HG03097 (cell line): Measurements from ENCODE around the gene SLC29A2.
"Not testable (repeated sequence)": the region's sequence is repeated elsewhere in the genome, so short reads cannot be mapped to it uniquely, and the experiment has no call there.

Experiments used
- ATAC-seq: cut with Tn5 transposase; IDR thresholded peaks from one replicate; pipeline ENCODE4 v1.9.1; 2021; ENCODE audit not compliant: unreplicated experiment, low FRiP score

The SLC29A2 gene

GRCh38 chr11:66350560-66351235 is 20.9 kb downstream of the SLC29A2 start:
- not testable (repeated sequence) for ATAC-seq

- ATAC-seq, result no peak
Measured at GRCh38 chr11:66349084-66349386, 22.5 kb downstream of the SLC29A2 start.

GRCh38 chr11:66347425-66348276 is 23.9 kb downstream of the SLC29A2 start, which contains the start of gene B4GAT1:
TSS of gene B4GAT1 (minus strand) at chr11:66347629. CDS start at chr11:66347545, 84 bp downstream.
- no peak for ATAC-seq

- no peak for ATAC-seq
Measured at GRCh38 chr11:66346476-66347424, 24.8 kb downstream of the SLC29A2 start.

- ATAC-seq, result no peak
Measured at GRCh38 chr11:66345316-66345649, 26.3 kb downstream of the SLC29A2 start.

GRCh38 chr11:66344550-66345315 is 26.8 kb downstream of the SLC29A2 start, which contains the start of gene BRMS1:
TSS of gene BRMS1 (minus strand) at chr11:66345104. CDS start at chr11:66342234, 2,870 bp downstream.
- peak; percentile 63 for ATAC-seq

- no peak for ATAC-seq
Measured at GRCh38 chr11:66343176-66343575, 28.4 kb downstream of the SLC29A2 start.

GRCh38 chr11:66341502-66342126 is 29.9 kb downstream of the SLC29A2 start:
- ATAC-seq, result no peak

GRCh38 chr11:66340596-66341501 is 30.7 kb downstream of the SLC29A2 start:
- no peak for ATAC-seq

- ATAC-seq, result no peak
Measured at GRCh38 chr11:66339686-66340483, 31.7 kb downstream of the SLC29A2 start.

GRCh38 chr11:66339162-66339675 is 32.3 kb downstream of the SLC29A2 start:
- no peak for ATAC-seq

- no peak for ATAC-seq
Measured at GRCh38 chr11:66338276-66339161, 33.0 kb downstream of the SLC29A2 start.

GRCh38 chr11:66337103-66337899 is 34.3 kb downstream of the SLC29A2 start:
- ATAC-seq, result no peak

- ATAC-seq, result no peak
Measured at GRCh38 chr11:66336234-66337102, 35.1 kb downstream of the SLC29A2 start, which contains the start of gene RIN1. TSS of gene RIN1 (minus strand) at chr11:66336434. CDS start at chr11:66336402, 32 bp downstream.
